Type B pancreatic cell (in vitro differentiated cells): ENCODE results near the gene TCP11L2. TPM values are rescaled to one million over a fixed set of nuclear protein-coding genes. Genes with fewer than 3 reads are reported as not detected.

Experiments
- DNase-seq: peaks from one replicate; pipeline ENCODE4 v3.0.0; 2021; ENCODE audit warnings: mixed read lengths; ENCODE audit not compliant: unreplicated experiment; ENCODE audit errors: extremely low spot score
- H3K27ac Mint-ChIP-seq: 2 replicates; pipeline ENCODE4 v1.8.0; 2021; ENCODE audit warnings: mild to moderate bottlenecking, mixed read lengths
- H3K27me3 Mint-ChIP-seq: 2 replicates; pipeline ENCODE4 v1.8.0; 2021; ENCODE audit warnings: mixed read lengths
- H3K36me3 Mint-ChIP-seq: 2 replicates; pipeline ENCODE4 v1.8.0; 2021; ENCODE audit warnings: mixed read lengths
- H3K4me1 Mint-ChIP-seq: one replicate; pipeline ENCODE4 v1.8.0; 2021; ENCODE audit warnings: mixed read lengths; ENCODE audit not compliant: unreplicated experiment
- H3K4me3 Mint-ChIP-seq: 2 replicates; pipeline ENCODE4 v1.8.0; 2021; ENCODE audit warnings: mild to moderate bottlenecking, mixed read lengths
- H3K9me3 Mint-ChIP-seq: 2 replicates; pipeline ENCODE4 v1.8.0; 2021; ENCODE audit warnings: mixed read lengths
- total RNA-seq: library from RNA; stranded (reverse); gene quantifications from 2 replicates; pipeline ENCODE4 v1.2.1, GENCODE V29; 2021; ENCODE audit warnings: low replicate concordance
- TF ChIP-seq, protein P1 (sequence below): fragments of 200-600 bp; sonication (generic); conservative IDR thresholded peaks from 2 replicates; pipeline ENCODE4 v1.5.0; 2021; ENCODE audit warnings: antibody characterized with exemption, mild to moderate bottlenecking

The TCP11L2 gene
- total RNA-seq, 1 donor from 2014 or later: 21.8 TPM

- no peaks in the 10 kb centered on the region for H3K9me3 Mint-ChIP-seq
These were observed 24.9 kb downstream of the TCP11L2 start for GRCh38 chr12:106327309-106327869.

DNA sequence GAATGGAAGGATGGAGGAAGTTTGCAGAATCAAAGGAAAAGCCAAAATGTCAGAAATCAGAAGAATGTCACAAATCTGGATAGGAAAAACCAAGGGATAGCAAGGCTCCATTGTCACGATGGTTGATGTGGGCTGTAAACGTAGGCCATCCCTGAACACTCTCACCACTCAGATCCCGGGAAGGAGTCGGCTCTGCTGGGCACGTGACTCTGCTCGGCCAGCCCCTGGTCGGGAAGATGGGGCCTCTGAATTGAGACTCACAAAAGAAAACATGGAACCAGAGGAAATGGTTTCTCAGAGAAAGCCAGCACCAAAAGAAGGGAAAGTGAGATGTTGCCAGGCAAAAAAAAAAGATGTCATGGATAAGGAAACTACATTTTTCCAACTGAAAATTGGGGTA is 26.2 kb downstream of the TCP11L2 start:
- Mint-ChIP-seq H3K4me3 (no peak overlapping the region), H3K36me3 (peaks cover 17% of the 10 kb centered on the region), H3K27me3 (no peaks in the 10 kb centered on the region), H3K9me3 (no peaks in the 10 kb centered on the region), H3K4me1 (peaks cover 18% of the 10 kb centered on the region), H3K27ac (no peak overlapping the region)
- TF ChIP-seq, protein P1, sequence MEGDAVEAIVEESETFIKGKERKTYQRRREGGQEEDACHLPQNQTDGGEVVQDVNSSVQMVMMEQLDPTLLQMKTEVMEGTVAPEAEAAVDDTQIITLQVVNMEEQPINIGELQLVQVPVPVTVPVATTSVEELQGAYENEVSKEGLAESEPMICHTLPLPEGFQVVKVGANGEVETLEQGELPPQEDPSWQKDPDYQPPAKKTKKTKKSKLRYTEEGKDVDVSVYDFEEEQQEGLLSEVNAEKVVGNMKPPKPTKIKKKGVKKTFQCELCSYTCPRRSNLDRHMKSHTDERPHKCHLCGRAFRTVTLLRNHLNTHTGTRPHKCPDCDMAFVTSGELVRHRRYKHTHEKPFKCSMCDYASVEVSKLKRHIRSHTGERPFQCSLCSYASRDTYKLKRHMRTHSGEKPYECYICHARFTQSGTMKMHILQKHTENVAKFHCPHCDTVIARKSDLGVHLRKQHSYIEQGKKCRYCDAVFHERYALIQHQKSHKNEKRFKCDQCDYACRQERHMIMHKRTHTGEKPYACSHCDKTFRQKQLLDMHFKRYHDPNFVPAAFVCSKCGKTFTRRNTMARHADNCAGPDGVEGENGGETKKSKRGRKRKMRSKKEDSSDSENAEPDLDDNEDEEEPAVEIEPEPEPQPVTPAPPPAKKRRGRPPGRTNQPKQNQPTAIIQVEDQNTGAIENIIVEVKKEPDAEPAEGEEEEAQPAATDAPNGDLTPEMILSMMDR: no peak
- DNase-seq: no peak

More at GRCh38 chr12:106327309-106327869, 24.9 kb downstream of the TCP11L2 start:
- Mint-ChIP-seq H3K36me3 (peaks cover 12% of the 10 kb centered on the region), H3K4me3 (no peak overlapping the region), H3K4me1 (peaks cover 18% of the 10 kb centered on the region), H3K27ac (no peak overlapping the region), H3K27me3 (no peaks in the 10 kb centered on the region)
- DNase-seq: no peak
- TF ChIP-seq, protein P1: no peak

DNA sequence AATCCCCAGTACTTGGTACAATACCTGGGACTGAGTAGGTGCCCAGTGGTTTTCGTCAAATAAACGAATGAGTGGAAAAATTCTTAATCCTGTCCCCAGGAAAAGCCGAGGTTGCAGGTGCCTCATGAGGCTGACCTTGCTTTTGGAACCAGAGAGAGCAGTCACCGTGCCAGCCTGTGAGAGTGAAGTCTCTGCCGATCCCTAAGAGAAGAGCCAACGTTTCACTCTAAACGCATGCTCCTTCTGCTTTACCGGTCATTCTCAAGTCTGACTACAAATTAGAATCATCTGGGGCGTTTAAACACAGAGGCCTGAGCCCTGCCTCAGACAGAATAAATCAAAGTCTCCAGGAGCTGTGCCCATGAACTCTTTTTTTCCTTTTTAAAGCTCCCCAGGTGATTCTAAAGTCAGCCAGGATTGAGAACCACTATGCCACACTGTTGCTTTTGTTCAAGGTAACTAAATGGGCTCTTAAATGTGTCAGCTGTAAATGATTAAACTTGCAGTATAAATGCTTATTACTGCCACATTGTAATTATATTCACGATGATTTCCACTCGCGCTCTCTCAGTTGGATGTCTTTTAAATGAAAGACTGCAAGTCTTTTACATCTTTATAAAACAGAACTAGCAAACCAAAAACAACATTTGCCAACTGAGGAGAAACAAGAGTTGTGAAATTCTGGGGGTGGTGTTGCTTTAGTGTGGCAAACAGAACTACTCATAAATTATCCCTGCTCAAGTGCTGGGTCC is 26.9 kb downstream of the TCP11L2 start:
- H3K4me1 Mint-ChIP-seq: peaks cover 18% of the 10 kb centered on the region
- no peaks in the 10 kb centered on the region for H3K27me3 Mint-ChIP-seq
- TF ChIP-seq, protein P1: no peak
- no peak overlapping the region for H3K27ac Mint-ChIP-seq
- peaks cover 10% of the 10 kb centered on the region for H3K36me3 Mint-ChIP-seq
- DNase-seq: no peak
- H3K9me3 Mint-ChIP-seq: no peaks in the 10 kb centered on the region
- H3K4me3 Mint-ChIP-seq: no peak overlapping the region

DNA sequence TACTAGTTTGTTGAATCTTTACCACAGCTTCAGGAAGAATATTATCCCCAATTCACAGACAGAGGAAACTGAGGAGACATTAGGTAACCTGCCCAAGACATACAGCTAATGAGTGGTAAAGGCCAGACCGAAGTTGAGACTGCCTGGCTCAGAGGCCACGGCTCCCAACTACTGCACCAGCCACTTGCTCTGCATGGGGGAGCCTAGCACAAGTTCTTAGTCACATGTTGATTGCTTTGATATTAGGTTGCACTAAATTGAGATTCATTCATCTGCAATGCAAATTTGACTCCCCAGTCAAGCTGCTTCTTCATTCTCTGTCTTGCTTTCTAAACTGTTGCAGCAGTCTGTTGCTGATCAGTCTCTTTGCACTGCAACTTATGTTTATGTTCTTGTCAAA is 29.1 kb downstream of the TCP11L2 start:
- TF ChIP-seq, protein P1: no peak
- Mint-ChIP-seq H3K9me3 (no peaks in the 10 kb centered on the region), H3K4me1 (peaks cover 18% of the 10 kb centered on the region), H3K36me3 (peaks cover 5% of the 10 kb centered on the region), H3K27me3 (no peaks in the 10 kb centered on the region), H3K4me3 (no peak overlapping the region), H3K27ac (no peak overlapping the region)
- DNase-seq: no peak

- Mint-ChIP-seq H3K9me3 (no peaks in the 10 kb centered on the region), H3K4me1 (peaks cover 23% of the 10 kb centered on the region), H3K36me3 (peaks cover 9% of the 10 kb centered on the region), H3K4me3 (no peak overlapping the region), H3K27me3 (no peaks in the 10 kb centered on the region), H3K27ac (no peak overlapping the region)
- DNase-seq: no peak
- TF ChIP-seq, protein P1: no peak
These were observed 30.0 kb downstream of the TCP11L2 start for GRCh38 chr12:106332536-106332935.
